Endodermal cell (in vitro differentiated cells): ENCODE results near the gene COL23A1. TPM values are rescaled to one million over a fixed set of nuclear protein-coding genes. Genes with fewer than 3 reads are reported as not detected.

Source experiments
- DNase-seq: peaks from one replicate; pipeline ENCODE4 v3.0.0-alpha.2; 2017
- H3K27ac ChIP-seq: 2 replicates; pipeline ENCODE4 v1.5.1; 2013; ENCODE audit warnings: mild to moderate bottlenecking, low read depth, low read length, moderate library complexity
- H3K27me3 ChIP-seq: 2 replicates; pipeline ENCODE4 v1.6.1; 2013; ENCODE audit warnings: mild to moderate bottlenecking, low read length, moderate library complexity; ENCODE audit not compliant: insufficient read depth, control insufficient read depth, poor library complexity, severe bottlenecking
- H3K36me3 ChIP-seq: 2 replicates; pipeline ENCODE4 v1.7.0; 2013; ENCODE audit warnings: mild to moderate bottlenecking, low read length, moderate library complexity; ENCODE audit not compliant: control insufficient read depth, insufficient read depth
- H3K4me1 ChIP-seq: one replicate; pipeline ENCODE4 v1.7.0; 2013; ENCODE audit warnings: low read length; ENCODE audit not compliant: control insufficient read depth, insufficient read depth
- H3K4me3 ChIP-seq: 2 replicates; pipeline ENCODE4 v1.5.1; 2013; ENCODE audit warnings: mild to moderate bottlenecking, low read length, moderate library complexity
- H3K9ac ChIP-seq: 2 replicates; pipeline ENCODE4 v1.6.1; 2013; ENCODE audit warnings: mild to moderate bottlenecking, low read length, moderate library complexity; ENCODE audit not compliant: poor library complexity, severe bottlenecking; ENCODE audit errors: extremely low read depth
- H3K9me3 ChIP-seq: 2 replicates; pipeline ENCODE4 v1.6.1; 2013; ENCODE audit warnings: mild to moderate bottlenecking, low read length, moderate library complexity; ENCODE audit not compliant: control insufficient read depth
- H3K27ac Mint-ChIP-seq: 2 replicates; pipeline ENCODE4 v1.8.0; 2020; ENCODE audit warnings: mixed read lengths
- H3K27me3 Mint-ChIP-seq: 2 replicates; pipeline ENCODE4 v1.8.0; 2021; ENCODE audit warnings: mild to moderate bottlenecking, mixed read lengths; ENCODE audit not compliant: insufficient read depth
- H3K36me3 Mint-ChIP-seq: 2 replicates; pipeline ENCODE4 v1.8.0; 2020; ENCODE audit warnings: low read depth, mixed read lengths
- H3K4me1 Mint-ChIP-seq: 2 replicates; pipeline ENCODE4 v1.8.0; 2020; ENCODE audit warnings: mixed read lengths
- H3K4me3 Mint-ChIP-seq: 2 replicates; pipeline ENCODE4 v1.8.0; 2020; ENCODE audit warnings: mild to moderate bottlenecking, moderate library complexity, mixed read lengths
- H3K9me3 Mint-ChIP-seq: 2 replicates; pipeline ENCODE4 v1.8.0; 2020; ENCODE audit warnings: mild to moderate bottlenecking, mixed read lengths
- WGBS, 2 experiments: methylation state at CpG; one replicate each; pipeline versions ENCODE4 v1.1.5 to v1.1.7; 2013; ENCODE audit warnings: missing lambda C conversion rate in 2 of 2, mixed read lengths in 1 of 2; ENCODE audit not compliant: insufficient coverage in 1 of 2, insufficient read length in 1 of 2; 5-methylcytosine and 5-hydroxymethylcytosine counted together
- total RNA-seq, 2 donors: library from RNA; stranded (reverse); fragmentation: NEBNext Ultra II Directional in 1 of 2; extraction: Animal tissue kit (Norgen Biotek cat#: 25700) in 1 of 2; gene quantifications; 2 replicates in 1 of 2; 3 replicates in 1 of 2; pipeline ENCODE4 v1.2.1, GENCODE V29; 2021
- TF ChIP-seq, protein P1 (sequence below): fragments of 200-600 bp; sonication (generic); conservative IDR thresholded peaks from 2 replicates; pipeline ENCODE4 v1.5.0; 2021; ENCODE audit warnings: antibody characterized with exemption, mild to moderate bottlenecking

COL23A1 gene
- total RNA-seq, 2 donors from 2014 or later = 50.2 to 71.3 TPM

GRCh38 chr5:178347956-178348355, 242.2 kb downstream of the COL23A1 start:
- Histone ChIP-seq H3K27me3 (no peaks in the 10 kb centered on the region), H3K27ac (no peak overlapping the region), H3K9ac (no peak overlapping the region), H3K36me3 (no peaks in the 10 kb centered on the region), H3K9me3 (no peaks in the 10 kb centered on the region), H3K4me3 (no peak overlapping the region), H3K4me1 (no peaks in the 10 kb centered on the region)
- TF ChIP-seq, protein P1, sequence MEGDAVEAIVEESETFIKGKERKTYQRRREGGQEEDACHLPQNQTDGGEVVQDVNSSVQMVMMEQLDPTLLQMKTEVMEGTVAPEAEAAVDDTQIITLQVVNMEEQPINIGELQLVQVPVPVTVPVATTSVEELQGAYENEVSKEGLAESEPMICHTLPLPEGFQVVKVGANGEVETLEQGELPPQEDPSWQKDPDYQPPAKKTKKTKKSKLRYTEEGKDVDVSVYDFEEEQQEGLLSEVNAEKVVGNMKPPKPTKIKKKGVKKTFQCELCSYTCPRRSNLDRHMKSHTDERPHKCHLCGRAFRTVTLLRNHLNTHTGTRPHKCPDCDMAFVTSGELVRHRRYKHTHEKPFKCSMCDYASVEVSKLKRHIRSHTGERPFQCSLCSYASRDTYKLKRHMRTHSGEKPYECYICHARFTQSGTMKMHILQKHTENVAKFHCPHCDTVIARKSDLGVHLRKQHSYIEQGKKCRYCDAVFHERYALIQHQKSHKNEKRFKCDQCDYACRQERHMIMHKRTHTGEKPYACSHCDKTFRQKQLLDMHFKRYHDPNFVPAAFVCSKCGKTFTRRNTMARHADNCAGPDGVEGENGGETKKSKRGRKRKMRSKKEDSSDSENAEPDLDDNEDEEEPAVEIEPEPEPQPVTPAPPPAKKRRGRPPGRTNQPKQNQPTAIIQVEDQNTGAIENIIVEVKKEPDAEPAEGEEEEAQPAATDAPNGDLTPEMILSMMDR = no peak
- no peak overlapping the region for H3K4me3 Mint-ChIP-seq
- 94% methylated on average over 5 to 11 of the region's 11 CpGs for WGBS, 2 experiments
- H3K36me3 Mint-ChIP-seq = peaks cover 8% of the 10 kb centered on the region
- DNase-seq = no peak
- no peaks in the 10 kb centered on the region for H3K9me3 Mint-ChIP-seq
- H3K27ac Mint-ChIP-seq = peak overlapping the region; percentile 55
- H3K4me1 Mint-ChIP-seq = peaks cover 13% of the 10 kb centered on the region
- H3K27me3 Mint-ChIP-seq = no peaks in the 10 kb centered on the region

DNA sequence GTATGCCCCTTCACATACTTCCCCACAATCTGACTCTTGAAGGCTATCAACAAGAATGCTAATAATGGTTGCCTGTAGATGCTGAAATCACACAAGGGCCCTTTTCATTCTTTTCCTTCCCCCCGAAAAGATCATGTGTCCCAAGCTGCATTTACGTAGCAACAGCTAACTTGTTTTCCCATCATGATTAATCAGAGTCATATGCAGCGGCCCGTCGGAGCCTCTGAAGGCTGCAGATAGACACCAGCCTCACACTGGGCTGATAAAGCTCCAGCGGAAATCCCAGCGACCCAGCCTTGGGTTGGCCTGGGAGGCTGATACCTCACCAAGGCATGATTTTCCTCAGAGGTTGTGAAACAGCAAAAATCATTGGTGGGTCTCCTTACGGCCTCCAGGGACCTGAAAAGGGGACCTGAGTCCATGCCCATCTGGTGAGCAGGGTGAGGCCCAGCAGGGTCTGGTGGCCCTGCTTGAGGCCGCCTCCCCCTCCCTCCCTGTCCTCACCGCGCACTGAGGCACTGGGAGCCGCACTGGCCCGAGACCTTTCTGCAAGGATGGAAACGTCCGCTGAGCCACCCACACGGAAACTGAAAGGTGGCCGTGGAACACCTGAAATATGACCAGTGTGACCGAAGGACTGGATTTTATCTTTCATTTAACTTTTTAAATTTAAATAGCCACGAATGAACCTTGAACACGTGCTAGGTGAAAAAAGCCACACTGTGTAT, 243.4 kb downstream of the COL23A1 start:
- TF ChIP-seq, protein P1 = no peak
- Histone ChIP-seq H3K4me3 (no peak overlapping the region), H3K9ac (no peak overlapping the region), H3K27me3 (no peaks in the 10 kb centered on the region), H3K9me3 (no peaks in the 10 kb centered on the region), H3K36me3 (no peaks in the 10 kb centered on the region), H3K4me1 (no peaks in the 10 kb centered on the region), H3K27ac (no peak overlapping the region)
- H3K27me3 Mint-ChIP-seq = no peaks in the 10 kb centered on the region
- H3K27ac Mint-ChIP-seq = no peak overlapping the region
- no peaks in the 10 kb centered on the region for H3K9me3 Mint-ChIP-seq
- no peak overlapping the region for H3K4me3 Mint-ChIP-seq
- H3K4me1 Mint-ChIP-seq = peaks cover 5% of the 10 kb centered on the region
- 94% methylated on average over 17 to 20 of the region's 20 CpGs for WGBS, 2 experiments
- DNase-seq = no peak
- peaks cover 8% of the 10 kb centered on the region for H3K36me3 Mint-ChIP-seq

DNA sequence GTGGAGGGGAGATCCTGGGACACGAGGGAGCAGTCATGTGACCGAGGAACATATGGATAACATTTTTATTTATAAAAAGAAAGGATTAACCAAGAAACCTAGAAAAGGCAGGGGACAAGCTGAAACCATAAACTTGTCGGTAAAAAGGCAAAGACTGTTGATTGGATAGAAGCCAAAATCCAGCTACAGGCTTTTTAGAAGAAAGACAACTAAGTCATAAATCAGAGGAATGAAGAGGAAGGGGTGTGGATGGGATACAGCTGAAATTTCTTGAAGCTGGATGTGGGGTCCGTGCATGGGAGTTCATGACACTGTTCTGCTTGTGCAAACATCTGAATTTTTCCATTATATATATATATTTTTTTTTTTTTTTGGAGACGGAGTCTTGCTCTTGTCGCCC, 246.9 kb downstream of the COL23A1 start:
- Mint-ChIP-seq H3K4me1 (no peaks in the 10 kb centered on the region), H3K4me3 (no peak overlapping the region), H3K27me3 (no peaks in the 10 kb centered on the region), H3K36me3 (peaks cover 8% of the 10 kb centered on the region), H3K9me3 (no peaks in the 10 kb centered on the region), H3K27ac (no peak overlapping the region)
- H3K4me1 ChIP-seq = no peaks in the 10 kb centered on the region
- no peaks in the 10 kb centered on the region for H3K9me3 ChIP-seq
- DNase-seq = no peak
- no peak overlapping the region for H3K9ac ChIP-seq
- H3K36me3 ChIP-seq = no peaks in the 10 kb centered on the region
- WGBS, 2 experiments = 89 to 93% methylated on average over 1 to 4 of the region's 6 CpGs
- H3K27ac ChIP-seq = no peak overlapping the region
- H3K4me3 ChIP-seq = no peak overlapping the region
- no peaks in the 10 kb centered on the region for H3K27me3 ChIP-seq
- TF ChIP-seq, protein P1 = no peak
